Spleen (tissue), 11 donors: ENCODE measurements around the gene UGP2. TPM values are rescaled to one million over a fixed set of nuclear protein-coding genes. Genes with fewer than 3 reads are reported as not detected.

Experiments
- DNase-seq: peaks from one replicate; pipeline ENCODE4 v3.0.0-alpha.2; 2020
- H3K27ac ChIP-seq, 8 donors: fragments of 200-600 bp; sonication (generic) in 7 of 8; 1 replicate in 4 of 8; 2 replicates in 4 of 8; pipeline versions ENCODE4 v1.5.0 to v1.8.0; 2016 to 2021; ENCODE audit warnings: inconsistent platforms in 4 of 8, mild to moderate bottlenecking in 4 of 8, moderate library complexity in 1 of 8
- H3K27me3 ChIP-seq, 7 donors: fragments of 200-600 bp; sonication (generic) in 6 of 7; replicated peaks in 1 of 7; 1 replicate in 4 of 7; 2 replicates in 3 of 7; pipeline versions ENCODE4 v1.5.0 to v1.8.0; 2016 to 2021; ENCODE audit warnings: inconsistent platforms in 3 of 7, mild to moderate bottlenecking in 1 of 7
- H3K36me3 ChIP-seq, 6 donors: fragments of 200-600 bp; sonication (generic) in 5 of 6; 1 replicate in 4 of 6; 2 replicates in 2 of 6; pipeline versions ENCODE4 v1.5.0 to v1.8.0; 2016 to 2021; ENCODE audit warnings: inconsistent platforms in 2 of 6
- H3K4me1 ChIP-seq, 6 donors: fragments of 200-600 bp; sonication (generic) in 5 of 6; 1 replicate in 3 of 6; 2 replicates in 3 of 6; pipeline versions ENCODE4 v1.5.0 to v1.8.0; 2016 to 2021; ENCODE audit warnings: inconsistent platforms in 3 of 6
- H3K4me3 ChIP-seq, 8 donors: fragments of 200-600 bp; sonication (generic) in 7 of 8; 1 replicate in 4 of 8; 2 replicates in 4 of 8; pipeline versions ENCODE4 v1.5.0 to v1.8.0; 2016 to 2021; ENCODE audit warnings: inconsistent platforms in 4 of 8, mild to moderate bottlenecking in 4 of 8, moderate library complexity in 2 of 8
- H3K9me3 ChIP-seq, 8 donors: fragments of 200-600 bp; sonication (generic) in 7 of 8; 1 replicate in 4 of 8; 2 replicates in 4 of 8; pipeline versions ENCODE4 v1.5.0 to v1.8.0; 2016 to 2021; ENCODE audit warnings: inconsistent platforms in 4 of 8
- CTCF ChIP-seq, 11 experiments: fragments of 200-600 bp in 7 of 11; fragments of 450-650 bp in 4 of 11; sonication (generic) in 4 of 11; IDR thresholded peaks in 8 of 11; conservative IDR thresholded peaks in 3 of 11; 1 replicate in 7 of 11; 2 replicates in 4 of 11; pipeline versions ENCODE4 v1.4.0 to v1.8.0; 2016 to 2021; ENCODE audit warnings: antibody characterized with exemption in 11 of 11, inconsistent platforms in 4 of 11, mild to moderate bottlenecking in 1 of 11
- POLR2A ChIP-seq, 3 donors: fragments of 450-650 bp; IDR thresholded peaks; one replicate each; pipeline ENCODE4 v1.5.1; 2017; ENCODE audit warnings: antibody characterized with exemption in 3 of 3, mild to moderate bottlenecking in 1 of 3
- POLR2AphosphoS5 ChIP-seq, 3 donors: sonication (generic); formaldehyde crosslinking; IDR thresholded peaks; one replicate each; pipeline ENCODE4 v1.5.1; 2017; ENCODE audit warnings: antibody characterized with exemption in 3 of 3
- WGBS, 5 donors: extraction: QIAGEN DNeasy Blood & Tissue Kit in 3 of 5; methylation state at CpG; one replicate each; pipeline versions ENCODE4 v1.1.5 to v1.1.7; 2013 to 2018; 5-methylcytosine and 5-hydroxymethylcytosine counted together
- intact Hi-C: fragments of 100-400 bp; cut with DNase I; formaldehyde crosslinking; loops from one replicate; pipeline ENCODE4 v1.15.0; 2023; ENCODE audit warnings: low total_unique reads
- polyA plus RNA-seq, 3 donors: library from polyadenylated mRNA; stranded (reverse); fragments of 200-250 nt; gene quantifications; one replicate each; pipeline ENCODE4 v1.2.1, GENCODE V29; 2013
- total RNA-seq, 7 donors: library from RNA; depleted of rRNA in 3 of 7; stranded (reverse); fragments of >200 nt in 3 of 7; fragmentation: NEBNext Ultra II Directional in 4 of 7; extraction: Animal tissue kit (Norgen Biotek cat#: 25700) in 4 of 7; gene quantifications; one replicate each; pipeline versions ENCODE4 v1.1.0 to v1.2.1, GENCODE V29; 2016 to 2021
- donor health status: healthy with polysubstance abuse.
- donor health status: DM: no; HTN: no; CAD: no; lungs with moderate emphysema.
- donor health status: DM: no; HTN: no; CAD: no.
- donor health status: Bipolar disorder and iron deficiency.
- donor health status: healthy.
- donor health status: DM: no; HTN: no; CAD: no.
- donor health status: DM: yes; HTN: yes; CAD: no.

The UGP2 gene
- total and polyA plus RNA-seq, 10 donors: 46.3 to 106 (median 76.1) TPM

DNA sequence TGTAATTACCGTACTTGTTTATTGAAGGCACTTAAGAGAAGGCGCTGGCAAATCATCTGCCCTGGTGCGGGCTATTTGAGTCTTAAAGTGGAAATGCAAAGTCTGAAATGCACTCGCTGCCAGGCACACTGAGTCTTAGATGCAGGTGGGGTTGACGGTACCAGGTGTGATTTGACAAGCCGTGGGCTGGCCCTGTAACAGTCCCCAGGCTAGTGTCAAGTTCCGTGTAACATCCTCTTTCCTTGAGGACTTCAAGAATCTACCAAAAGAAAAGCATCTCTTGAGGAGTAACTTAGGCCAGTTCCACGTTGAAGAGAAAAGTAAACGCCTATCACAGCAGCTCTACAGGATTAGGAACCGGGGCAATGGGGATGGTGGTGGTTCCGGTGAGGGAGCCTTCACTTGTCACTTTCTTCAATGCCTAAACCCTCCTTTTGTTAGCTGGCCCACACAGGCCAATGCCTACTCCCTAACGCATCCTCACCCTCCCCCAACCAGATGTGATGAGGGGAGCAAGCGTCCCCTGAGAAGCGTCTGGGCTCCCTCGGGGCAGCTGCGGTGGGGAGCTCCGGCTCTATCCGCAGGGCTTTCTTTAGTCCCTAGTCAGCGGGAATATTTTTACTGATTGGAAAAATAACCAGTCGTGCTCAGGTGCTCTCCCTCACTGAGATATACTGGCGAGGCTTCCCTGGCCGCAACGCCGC is 1.5 kb upstream of the UGP2 start:
- no peaks in the 10 kb centered on the region for H3K36me3 ChIP-seq
- intact Hi-C loops: no loop called here
- peak; percentile 75 for DNase-seq
- TF ChIP-seq POLR2AphosphoS5 (IDR thresholded peaks at IDR 0.05) (no peak), CTCF (IDR thresholded peaks at IDR 0.05 in 8 of 11, conservative IDR thresholded peaks at IDR 0.05 in 3 of 11) (peak in 1 of 11 experiments; percentile 11)
- H3K27me3 ChIP-seq: no peaks in the 10 kb centered on the region
- H3K4me3 ChIP-seq: peak overlapping the region; percentile 77 to 94 (median 92)
- WGBS, 5 donors: 10 to 12% (median 11%) methylated on average over 20 to 24 of the region's 24 CpGs
- H3K27ac ChIP-seq: peak overlapping the region; percentile 91 to 99 (median 99)
- H3K9me3 ChIP-seq: no peaks in the 10 kb centered on the region
- peaks cover 10 to 44% (median 35%) of the 10 kb centered on the region in 6 donors for H3K4me1 ChIP-seq

- Histone ChIP-seq H3K4me3 (peak overlapping the region; percentile 77 to 94 (median 92)), H3K4me1 (peaks cover 10 to 50% (median 40%) of the 10 kb centered on the region in 6 donors), H3K27me3 (no peaks in the 10 kb centered on the region), H3K36me3 (no peaks in the 10 kb centered on the region), H3K9me3 (no peaks in the 10 kb centered on the region), H3K27ac (peak overlapping the region; percentile 91 to 99 (median 99))
- TF ChIP-seq CTCF (IDR thresholded peaks at IDR 0.05 in 8 of 11, conservative IDR thresholded peaks at IDR 0.05 in 3 of 11) (peak in 3 of 11 experiments; percentile 46 to 58 (median 53)), POLR2AphosphoS5 (IDR thresholded peaks at IDR 0.05) (peak; percentile 99 to 100 (median 99)), POLR2A (IDR thresholded peaks at IDR 0.05) (peak; percentile 85 to 99 (median 96))
- DNase-seq: peak; percentile 99
- WGBS, 5 donors: 0 to 1% (median 0%) methylated on average over 26 to 34 of the region's 34 CpGs
- intact Hi-C loops: no loop called here
These were observed 877 bp upstream of the UGP2 start for GRCh38 chr2:63840785-63841253.

DNA sequence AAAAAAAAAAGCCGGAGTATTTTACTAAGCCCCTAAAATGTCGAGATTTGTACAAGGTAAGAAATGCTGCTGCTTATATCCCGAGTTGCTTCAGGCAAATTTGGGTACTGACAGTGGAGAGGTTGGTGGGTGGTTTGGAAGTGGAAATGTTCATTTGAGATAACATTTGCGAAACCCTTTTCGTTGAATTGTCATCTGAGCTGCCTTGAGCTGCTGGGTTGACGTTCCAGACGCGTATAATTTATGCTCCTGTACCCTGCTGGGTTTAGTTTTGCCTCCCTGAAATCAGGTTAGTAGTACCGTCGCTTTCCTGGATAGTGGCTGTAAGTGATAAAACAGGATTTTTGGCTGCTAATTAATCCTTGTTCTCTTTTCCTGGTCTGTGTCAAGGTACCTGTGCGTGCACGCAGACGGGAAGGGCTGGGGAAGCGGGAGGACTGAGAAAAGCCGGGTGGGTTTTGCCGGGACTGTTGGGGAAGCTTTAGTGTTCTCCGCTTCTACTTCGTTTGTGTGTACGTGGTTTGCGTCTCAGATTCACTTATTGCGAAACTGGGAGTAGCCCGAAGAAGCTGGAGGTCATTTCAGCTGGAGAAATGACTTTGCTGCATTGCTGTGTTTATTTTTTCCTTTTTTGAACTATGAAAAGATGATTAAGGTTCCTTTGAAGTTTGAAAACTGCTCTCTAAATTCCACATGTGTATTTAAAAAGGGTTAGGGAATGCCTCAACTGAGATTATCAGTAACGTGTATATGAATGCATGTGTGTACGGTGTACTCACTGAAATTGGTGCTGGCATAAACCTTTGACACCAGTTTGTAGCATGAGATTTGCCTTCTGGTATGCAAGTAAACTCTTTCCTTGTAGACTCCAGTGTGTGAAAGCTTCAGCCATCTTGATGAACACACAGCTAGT is 709 bp downstream of the UGP2 start:
- WGBS, 5 donors: 3 to 8% (median 6%) methylated on average over 24 of the region's 24 CpGs
- intact Hi-C loops: no loop called here
- Histone ChIP-seq H3K4me3 (peak overlapping the region; percentile 77 to 94 (median 92)), H3K36me3 (no peaks in the 10 kb centered on the region), H3K27ac (peak overlapping the region; percentile 91 to 99 (median 99)), H3K4me1 (peaks cover 16 to 66% (median 48%) of the 10 kb centered on the region in 6 donors), H3K9me3 (no peaks in the 10 kb centered on the region), H3K27me3 (no peaks in the 10 kb centered on the region)
- TF ChIP-seq CTCF (IDR thresholded peaks at IDR 0.05 in 8 of 11, conservative IDR thresholded peaks at IDR 0.05 in 3 of 11) (no peak), POLR2A (IDR thresholded peaks at IDR 0.05) (no peak), POLR2AphosphoS5 (IDR thresholded peaks at IDR 0.05) (peak in 2 of 3 donors; percentile 27 to 35)
- peak; percentile 79 for DNase-seq
